HG03039 (cell line): ENCODE data around the gene MRPL52.
"Not testable (repeated sequence)": the region's sequence is repeated elsewhere in the genome, so short reads cannot be mapped to it uniquely, and the experiment has no call there.

Experiments used
- ATAC-seq: cut with Tn5 transposase; IDR thresholded peaks from one replicate; pipeline ENCODE4 v1.9.1; 2021; ENCODE audit warnings: mild to moderate bottlenecking, moderate library complexity; ENCODE audit not compliant: unreplicated experiment

MRPL52 gene

DNA sequence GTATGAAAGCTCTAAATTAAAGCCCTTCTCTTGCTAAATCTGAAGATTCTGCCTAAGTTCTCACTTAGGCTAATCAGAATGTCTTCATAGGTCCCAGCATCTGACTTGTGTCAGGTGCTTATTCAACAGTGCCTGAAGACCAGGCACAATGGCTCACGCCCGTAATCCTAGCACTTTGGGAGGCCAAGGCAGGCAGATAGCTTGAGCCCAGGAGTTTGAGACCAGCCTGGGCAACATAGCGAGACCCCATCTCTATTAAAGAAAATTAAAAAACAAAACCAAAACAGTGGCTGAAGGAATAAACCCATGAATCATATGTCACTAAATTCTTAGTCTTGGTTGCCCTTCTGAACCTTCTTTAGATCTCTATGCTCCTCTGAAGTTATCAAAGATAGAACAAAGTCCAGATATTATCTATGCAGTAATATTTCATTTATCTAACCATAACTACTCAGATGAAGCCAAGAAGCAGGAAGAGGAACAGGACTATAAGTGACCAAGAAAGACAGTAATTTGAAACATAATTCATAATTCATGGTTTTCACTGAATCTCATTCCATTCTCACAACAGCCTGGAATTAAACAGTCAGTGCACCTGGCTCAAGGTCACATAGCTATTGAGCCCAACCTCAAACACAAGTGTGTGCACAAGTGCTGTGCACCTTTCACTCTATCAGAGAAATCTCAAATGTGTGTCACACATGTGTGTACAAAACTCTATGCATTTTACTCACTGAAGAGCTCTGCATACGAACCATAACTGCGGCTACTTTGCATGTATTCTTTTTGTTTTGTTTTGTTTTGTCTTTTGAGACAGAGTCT is 21.1 kb upstream of the MRPL52 start:
- no peak for ATAC-seq

DNA sequence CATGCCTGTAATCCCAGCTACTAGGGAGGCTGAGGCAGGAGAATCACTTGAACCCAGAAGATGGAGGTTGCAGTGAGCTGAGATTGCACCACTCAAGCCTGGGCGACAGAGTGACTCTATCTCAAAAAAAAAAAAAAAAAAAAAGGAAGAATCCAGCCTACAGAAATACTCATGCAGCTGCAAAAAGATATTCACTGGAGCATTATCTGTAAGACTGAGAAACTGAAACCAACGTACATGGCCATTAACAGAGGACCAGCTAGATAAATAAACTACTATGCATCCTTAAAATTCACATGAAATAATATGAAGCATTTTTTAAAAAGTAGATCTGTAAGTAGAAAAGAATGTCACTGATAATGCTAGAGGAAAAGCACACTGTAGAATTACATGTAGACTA is 18.0 kb upstream of the MRPL52 start:
- no peak for ATAC-seq

DNA sequence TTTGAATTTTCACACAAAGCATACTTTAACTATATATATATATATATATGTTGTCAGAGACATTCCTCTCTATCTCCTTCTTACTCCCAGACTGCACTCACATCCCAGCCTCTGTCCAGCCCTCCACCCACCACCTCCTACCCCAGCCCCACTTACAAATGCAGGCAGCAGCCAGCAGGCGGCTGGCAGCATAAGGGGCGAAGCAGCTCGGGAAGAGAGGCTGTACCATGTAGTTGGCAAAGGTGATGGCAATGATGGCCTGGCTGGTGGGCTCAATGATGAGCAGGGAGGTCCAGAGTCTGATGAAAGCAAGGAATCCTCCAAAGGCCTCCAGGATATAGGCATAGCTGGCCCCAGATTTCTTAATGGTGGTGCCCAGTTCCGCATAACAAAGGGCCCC is 16.9 kb upstream of the MRPL52 start:
- ATAC-seq, result no peak

DNA sequence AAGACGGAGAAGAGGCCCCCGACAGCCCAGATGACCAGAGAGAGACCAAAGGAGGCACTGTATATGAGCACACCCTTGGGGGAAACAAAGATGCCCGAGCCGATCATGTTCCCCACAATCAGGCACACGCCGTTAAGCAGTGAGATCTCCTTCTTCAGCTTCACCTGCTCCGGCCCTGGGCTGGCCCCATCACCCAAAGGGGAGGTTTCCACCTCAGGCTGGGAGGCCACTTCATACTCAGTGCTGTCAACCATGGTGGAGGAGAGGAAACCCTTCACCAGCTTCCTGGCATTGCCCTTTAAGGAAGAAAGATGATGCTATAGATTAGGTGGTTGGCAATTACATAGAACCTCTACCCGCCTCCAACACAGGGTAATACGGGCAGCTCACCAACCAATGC is 16.5 kb upstream of the MRPL52 start:
- ATAC-seq, result no peak

DNA sequence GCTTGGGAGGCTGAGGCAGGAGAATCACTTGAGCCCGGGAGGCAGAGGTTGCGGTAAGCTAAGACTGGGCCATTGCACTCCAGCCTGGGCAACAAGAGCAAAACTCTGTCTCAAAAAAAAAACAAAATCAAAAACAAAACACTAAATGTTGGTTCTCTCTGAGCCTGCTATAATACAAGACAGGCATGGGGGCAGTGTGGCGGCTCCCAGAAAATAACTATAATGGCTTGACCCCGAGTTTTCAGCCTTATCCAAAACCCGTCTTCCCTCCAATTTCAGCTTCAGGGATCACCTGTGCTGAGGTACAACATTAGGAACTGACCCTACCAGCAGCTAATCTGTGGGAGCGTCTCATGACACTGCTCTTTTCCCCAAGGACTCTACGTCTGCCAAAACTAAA is 15.3 kb upstream of the MRPL52 start:
- ATAC-seq, result no peak

DNA sequence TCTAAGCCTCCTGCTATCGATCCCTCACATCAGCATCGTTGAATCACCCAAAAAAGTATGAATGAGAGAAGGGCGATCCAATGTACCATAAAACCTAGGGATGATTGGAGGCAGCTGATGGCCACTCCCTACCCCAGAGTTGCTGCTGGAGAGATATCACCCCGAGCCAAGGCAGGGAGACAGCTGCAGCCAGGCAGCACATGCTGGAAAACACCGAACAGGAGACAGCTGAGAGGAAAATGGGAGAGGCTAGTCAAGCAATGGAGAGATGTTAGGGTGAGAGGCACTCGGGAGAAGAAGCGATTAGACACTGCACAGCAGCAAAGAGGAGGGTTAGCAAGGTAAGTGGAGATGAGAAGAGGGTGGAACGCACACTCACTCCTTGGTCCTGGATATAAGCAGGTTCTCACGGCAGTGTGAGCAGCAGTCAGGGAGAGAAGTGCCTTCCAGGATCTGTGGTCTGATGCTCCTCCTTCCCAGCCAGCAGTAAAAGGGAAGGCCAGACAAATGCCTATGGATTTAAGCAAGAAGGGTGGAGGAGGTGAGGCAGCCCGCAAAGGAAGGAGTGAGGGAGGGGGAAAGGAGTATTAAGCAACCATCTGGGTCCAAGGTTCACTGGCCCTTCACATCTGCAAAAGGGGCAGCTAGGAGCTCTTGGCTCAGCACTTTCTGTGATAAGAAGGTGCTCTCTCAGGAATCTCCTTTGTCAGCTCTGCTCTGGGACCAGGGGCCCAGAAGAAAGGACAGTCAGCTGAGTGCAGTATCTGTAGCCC is 14.6 kb upstream of the MRPL52 start, which contains the start of gene SLC7A7:
TSS of gene SLC7A7 (minus strand) at position 495 of the 773 bp plus-strand sequence. CDS start 2,037 bp downstream, outside the sequence.
- ATAC-seq, result no peak

DNA sequence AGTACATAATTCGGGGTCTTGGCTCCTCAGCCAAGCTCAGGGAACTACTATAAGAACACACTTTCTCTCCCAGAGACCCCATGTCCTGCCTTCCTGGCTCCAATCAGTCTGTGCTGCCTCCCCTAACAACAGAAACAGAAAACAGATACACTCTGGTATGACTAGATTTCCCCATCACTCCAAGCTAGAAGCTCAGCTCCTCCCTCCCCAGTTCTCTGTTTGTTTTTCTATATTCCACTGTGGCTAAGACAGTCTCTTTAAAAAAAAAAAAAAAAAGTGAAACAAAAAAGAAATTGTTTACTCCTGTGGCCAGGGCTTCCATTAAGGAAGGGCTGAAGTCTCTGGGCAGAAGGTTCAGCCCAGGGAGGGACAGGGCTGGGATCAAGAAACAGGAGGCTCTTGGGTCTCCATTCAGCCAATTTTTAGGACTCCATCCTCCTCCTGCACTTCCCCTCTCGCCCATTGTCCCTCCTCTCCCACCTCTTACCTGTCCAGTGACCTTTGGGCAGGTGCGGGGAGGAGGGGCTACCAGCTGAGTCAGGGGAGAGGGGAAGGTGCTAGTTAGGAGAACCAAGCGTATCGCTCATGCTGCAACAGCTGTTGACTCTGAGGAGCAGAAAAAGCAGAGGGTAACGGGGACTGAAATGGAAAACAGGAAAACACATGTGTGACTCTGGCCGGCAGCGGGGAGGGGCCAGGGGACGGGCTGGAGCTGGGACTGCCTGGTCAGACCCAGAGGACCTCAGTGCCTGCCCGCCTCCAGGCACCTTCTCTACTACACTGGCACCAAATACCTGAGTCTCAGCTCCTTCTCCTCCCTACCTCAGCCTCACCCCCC is 10.3 kb upstream of the MRPL52 start:
- ATAC-seq, result peak; percentile 33

DNA sequence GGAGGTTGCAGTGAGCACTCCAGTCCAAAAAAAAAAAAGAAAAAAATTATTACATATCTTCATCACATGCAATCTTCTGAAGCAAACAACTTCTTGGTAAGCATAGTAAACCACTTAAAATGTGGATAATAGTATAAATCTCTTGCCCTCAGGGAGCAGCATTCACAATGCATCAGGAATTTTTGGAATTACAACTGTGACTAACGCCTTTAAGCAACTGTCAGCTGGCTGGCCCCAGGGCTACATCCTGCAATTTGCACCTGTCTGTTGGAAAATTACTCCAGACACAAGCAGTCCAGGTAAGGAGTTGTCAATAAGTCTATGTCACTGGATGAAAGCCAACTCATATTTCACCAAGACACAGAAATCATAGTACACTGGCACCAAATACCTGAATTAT is 9.0 kb upstream of the MRPL52 start:
- no peak for ATAC-seq

DNA sequence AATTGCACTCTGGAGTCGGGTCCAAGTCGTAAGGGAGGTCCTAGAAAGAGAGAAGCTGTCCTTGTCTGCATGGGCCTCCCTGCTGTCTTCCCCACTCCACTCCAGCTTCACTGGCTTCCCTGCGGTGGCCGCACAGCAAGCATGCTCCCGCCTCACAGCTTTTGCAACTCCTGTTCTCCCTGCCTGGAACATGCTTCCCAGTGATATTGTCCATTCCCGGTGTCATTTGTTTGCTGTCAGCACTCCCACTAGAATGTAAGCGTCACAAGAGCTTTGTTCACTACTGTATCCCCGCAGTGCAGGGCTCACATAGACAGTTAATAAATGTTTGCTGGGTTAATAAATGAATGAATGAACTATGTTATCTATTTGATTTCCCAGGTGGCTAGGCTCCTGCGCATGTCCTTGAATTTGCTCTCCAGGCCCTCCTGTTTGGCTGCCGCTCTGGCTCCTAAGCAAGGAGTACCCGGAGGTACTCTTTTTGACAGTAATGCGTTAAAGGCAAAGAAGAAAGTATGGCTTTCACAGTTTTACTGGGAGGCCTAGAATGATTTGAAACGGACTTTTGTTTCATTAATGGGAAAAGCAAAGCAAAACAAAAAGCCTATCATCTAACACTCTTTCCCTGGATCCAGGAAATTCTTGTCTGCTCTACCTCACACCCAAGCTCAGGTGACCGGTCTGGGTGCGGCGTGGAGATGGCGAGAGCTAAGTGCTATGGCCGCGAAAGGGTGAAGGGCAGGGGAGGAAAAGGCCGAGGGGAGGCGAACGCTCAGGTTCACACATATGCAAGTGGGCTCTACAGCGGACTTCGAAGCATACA is 8.3 kb upstream of the MRPL52 start:
- no peak for ATAC-seq

DNA sequence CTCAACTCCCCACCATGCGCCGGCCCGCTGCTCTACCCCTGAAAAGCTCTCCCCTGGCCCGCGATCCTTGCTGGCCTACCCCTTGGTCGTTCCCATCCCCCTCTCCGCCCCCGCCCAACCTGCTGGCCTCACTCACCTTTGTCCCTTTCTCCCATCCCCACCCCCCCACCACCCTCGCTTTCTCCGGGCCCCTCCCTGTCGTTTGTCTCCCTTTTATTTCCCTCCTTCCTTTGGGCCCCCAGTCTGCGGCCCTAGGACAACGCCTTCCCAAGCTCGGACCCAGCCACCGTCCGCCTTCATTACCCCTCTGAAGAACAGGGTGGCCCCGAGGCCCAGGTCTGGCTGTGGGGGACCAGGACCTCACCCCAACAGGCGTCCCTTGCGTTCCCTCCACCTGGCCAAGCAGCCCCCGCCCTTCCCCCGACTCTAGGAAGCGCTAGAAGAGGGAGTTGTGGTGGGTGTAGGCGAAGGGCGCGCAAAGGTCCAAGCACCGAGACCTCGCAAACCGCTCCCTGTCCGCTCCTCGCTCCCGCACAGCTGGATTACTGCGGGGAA is 7.6 kb upstream of the MRPL52 start:
- ATAC-seq, result no peak

DNA sequence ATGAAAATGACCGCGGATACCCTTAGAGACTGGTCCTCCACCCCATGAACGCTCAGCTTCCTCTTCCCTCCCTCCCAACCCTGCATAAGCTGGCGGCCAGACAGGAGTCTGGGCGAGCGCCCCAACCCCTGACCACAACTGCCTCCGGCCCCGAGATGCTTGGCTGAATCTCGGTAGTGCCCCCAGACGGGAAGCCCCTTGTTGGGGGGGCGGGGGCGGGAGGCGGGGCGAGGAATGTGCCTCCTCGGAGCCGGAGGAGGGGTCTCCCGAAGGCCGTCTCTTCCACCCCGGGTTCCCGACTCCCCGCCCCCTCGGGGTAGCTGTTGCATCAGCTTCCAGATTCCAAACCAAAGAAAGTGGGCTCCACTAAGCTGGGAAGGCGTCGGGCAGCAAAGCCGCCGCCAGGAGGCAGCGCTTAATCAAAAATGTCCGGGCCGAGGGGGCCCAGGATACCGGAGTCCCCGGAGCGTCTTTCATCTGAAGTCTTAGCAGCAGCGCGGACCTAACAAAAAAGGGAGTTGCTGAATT is 7.1 kb upstream of the MRPL52 start:
- no peak for ATAC-seq

DNA sequence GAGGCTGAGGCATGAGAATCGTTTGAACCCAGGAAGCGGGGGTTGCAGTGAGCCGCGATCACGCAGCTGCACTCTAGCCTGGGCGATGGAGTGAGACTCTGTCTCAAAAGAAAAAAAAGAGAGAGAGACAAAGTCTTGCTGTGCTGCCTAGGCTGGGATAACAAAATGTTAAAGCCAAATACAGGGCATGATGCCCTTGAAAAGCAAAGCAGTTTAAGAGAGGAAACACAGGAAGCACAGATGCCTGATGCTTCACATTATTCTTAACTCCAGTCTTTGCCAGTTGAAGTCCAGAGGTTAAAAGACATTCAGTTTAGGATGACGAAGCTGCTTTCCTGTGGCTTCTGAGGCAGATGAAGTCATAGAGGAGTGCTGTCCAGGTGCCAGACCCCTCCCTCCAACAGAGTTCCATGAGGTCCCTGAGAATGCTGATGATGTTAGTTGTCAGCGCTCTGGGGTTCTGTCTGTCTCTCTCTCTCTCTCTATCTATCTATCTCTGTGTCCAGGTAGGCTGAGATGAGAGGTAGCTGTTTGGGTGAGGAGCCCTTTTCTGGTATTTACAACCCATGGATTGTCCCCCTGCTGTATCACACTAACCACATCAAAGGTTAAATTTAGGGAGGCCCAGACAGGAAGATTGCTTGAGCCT is 4.9 kb upstream of the MRPL52 start:
- no peak for ATAC-seq

DNA sequence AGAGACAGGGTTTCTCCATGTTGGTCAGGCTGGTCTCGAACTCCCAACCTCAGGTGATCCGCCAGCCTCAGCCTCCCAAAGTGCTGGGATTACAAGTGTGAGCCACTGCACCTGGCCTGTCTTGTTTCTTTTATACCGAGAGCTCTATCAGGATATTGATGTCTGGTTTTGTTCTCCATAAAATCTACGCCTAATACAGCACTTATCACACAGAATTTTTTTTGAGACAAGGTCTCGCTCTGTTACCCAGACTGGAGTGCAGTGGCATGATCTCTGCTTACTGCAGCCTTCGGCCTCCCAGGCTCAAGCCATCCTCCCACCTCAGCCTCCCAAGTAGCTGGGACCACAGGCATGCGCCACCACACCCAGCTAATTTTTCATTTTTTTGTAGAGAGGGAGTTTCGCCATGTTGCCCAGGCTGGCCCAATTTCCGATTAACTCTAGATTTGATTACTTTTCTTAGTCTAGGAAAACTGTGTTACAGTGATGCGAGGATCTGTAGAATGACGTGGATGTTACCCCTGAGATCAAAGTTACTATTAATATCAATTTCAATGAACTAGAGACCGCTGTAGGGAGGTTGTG is 519 bp upstream of the MRPL52 start:
- not testable (repeated sequence) for ATAC-seq

DNA sequence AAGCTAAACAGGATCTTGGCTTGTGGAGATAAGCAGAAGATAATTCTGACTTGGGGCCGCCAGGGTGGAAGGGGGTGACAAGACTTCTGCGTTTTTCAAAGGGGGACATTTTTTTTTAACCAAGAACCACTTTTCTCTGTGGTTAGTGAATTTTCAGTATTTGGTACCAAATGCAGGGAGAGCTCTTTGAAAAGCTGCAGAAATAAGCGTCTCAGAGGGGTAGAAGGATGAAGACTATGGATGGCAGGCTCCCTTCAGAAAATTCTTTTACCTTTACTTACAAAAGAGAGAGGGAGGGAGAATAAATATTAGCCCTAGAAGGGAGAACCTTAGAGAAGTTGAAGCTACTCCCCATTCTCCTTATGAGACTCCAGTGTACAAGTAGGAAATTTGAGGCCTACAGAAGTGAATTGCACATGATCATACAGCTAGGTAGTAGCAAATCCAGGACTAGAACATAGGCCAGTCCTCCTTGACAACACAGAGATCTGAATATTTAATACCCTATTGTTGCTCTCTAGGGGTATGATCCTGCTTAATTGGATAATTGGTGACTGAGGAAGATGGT is 840 bp downstream of the MRPL52 start:
- no peak for ATAC-seq

DNA sequence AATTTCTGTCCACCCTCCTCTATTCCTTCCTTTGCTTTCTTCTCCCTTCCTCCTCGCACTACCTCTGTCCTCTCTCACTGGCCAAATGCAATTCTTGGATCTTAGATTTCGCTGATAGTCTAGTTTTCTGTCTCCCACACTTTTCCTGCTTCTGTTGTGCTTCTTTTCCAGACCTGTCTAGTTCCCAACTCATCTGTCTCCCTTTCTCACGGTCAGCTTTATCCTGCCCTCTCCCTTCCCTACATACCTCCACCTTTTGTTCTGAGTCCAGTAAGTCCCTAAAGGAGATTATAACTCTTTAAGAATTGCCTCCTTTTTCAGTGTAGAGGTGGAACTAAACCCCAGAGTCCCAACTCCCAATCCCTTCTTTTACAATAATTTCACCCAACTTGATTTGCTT is 5.8 kb downstream of the MRPL52 start:
- no peak for ATAC-seq

DNA sequence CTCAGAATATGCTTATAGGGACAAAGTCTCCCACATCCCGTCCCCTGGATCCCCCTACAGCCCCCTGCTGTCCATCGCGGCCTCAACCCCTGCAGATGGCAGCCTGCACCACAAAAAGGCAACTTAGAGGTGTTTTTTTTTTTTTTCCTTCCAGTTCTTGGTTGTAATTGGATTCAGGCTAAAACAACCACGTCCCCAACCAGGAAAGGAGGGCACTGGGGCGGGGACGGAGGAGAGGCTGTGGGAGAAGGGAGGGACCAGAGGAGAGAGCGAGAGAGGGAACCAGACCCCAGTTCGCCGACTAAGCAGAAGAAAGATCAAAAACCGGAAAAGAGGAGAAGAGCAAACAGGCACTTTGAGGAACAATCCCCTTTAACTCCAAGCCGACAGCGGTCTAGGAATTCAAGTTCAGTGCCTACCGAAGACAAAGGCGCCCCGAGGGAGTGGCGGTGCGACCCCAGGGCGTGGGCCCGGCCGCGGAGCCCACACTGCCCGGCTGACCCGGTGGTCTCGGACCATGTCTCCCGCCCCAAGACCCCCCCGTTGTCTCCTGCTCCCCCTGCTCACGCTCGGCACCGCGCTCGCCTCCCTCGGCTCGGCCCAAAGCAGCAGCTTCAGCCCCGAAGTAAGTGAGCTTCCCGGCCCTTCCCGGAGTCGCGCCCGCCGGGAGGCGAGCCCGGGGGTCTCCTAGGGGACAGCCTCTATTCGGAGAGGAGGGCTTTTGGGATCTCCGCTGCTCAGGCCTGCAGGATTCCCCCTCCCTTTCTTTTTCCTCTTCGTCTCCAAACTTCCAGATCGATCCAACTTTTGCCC is 6.8 kb downstream of the MRPL52 start, which contains the start of gene MMP14:
TSS of gene MMP14 (plus strand) at position 285 of the 813 bp plus-strand sequence. CDS start at position 518, 233 bp downstream.
- no peak for ATAC-seq

DNA sequence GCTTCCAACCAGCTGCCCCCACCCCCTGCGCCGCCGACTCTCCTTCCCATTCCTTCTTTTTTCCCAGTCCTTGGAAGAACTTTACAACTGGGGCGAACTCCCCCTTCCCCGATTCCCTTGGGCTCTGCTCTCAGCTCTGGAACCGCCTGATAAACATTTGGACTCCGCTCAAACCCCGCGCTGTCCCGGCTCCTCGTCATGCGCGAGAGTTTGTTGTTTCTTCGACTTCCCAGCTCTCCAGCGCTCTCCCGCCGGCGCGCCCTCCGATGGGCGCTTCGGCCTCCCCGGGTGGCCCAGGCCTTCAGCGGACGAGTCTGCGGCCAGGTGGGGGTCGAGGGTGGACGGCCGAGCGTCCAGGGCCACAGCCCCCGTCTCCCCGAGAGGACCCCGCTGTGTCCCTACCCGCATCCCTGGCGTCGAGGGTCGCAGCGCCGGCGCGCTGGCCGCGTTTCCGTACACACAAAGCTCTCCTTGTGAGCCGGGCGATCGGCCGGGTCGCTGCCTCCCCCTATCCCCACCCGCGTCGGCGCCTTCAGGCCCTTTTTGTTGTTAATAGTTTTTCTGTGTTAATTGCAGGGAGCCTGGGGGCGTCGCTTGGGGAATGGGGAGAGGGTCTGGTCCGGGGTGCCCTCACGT is 7.5 kb downstream of the MRPL52 start:
- ATAC-seq, result no peak
